Loucy (cell line): ENCODE results near the gene CALHM4.

Experiments used
- EZH2phosphoT487 ChIP-seq: fragments of 200-600 bp; IDR thresholded peaks from 2 replicates; pipeline ENCODE4 v1.6.1; 2018; ENCODE audit warnings: antibody characterized with exemption, mild to moderate bottlenecking, moderate library complexity, borderline replicate concordance
- TF ChIP-seq, protein P1 (sequence below): fragments of 200-600 bp; sonication (generic); conservative IDR thresholded peaks from 2 replicates; pipeline ENCODE4 v1.5.1; 2014; ENCODE audit warnings: mild to moderate bottlenecking, antibody characterized with exemption, low read length

DNA sequence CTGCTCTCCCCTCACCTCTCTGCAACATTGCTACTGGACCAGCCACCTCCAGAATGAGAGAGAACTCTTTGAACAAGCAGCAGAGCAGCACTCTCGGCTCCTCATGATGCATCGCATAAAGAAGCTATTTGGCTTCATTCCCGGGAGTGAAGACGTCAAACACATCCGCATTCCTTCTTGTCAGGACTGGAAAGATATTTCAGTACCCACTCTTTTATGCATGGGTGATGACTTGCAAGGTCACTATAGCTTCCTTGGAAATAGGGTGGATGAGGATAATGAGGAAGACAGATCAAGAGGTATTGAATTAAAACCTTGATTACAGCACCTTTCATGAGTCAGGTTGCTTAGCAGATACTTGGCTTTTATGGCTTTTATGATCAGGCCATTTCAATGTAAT is 4.3 kb downstream of the CALHM4 start:
- TF ChIP-seq, protein P1, sequence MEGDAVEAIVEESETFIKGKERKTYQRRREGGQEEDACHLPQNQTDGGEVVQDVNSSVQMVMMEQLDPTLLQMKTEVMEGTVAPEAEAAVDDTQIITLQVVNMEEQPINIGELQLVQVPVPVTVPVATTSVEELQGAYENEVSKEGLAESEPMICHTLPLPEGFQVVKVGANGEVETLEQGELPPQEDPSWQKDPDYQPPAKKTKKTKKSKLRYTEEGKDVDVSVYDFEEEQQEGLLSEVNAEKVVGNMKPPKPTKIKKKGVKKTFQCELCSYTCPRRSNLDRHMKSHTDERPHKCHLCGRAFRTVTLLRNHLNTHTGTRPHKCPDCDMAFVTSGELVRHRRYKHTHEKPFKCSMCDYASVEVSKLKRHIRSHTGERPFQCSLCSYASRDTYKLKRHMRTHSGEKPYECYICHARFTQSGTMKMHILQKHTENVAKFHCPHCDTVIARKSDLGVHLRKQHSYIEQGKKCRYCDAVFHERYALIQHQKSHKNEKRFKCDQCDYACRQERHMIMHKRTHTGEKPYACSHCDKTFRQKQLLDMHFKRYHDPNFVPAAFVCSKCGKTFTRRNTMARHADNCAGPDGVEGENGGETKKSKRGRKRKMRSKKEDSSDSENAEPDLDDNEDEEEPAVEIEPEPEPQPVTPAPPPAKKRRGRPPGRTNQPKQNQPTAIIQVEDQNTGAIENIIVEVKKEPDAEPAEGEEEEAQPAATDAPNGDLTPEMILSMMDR, result no peak
- TF ChIP-seq EZH2phosphoT487, result no peak
